HepG2 (cell line): ENCODE results near the gene ACAD8. TPM values are rescaled to one million over a fixed set of nuclear protein-coding genes. Genes with fewer than 3 reads are reported as not detected.
A peak's percentile ranks its signal among the peaks of the same experiment; 100 is the strongest.

ENCODE experiments used
- CCAR2 ChIP-seq: fragments of 200-400 bp; formaldehyde crosslinking; optimal IDR thresholded peaks from 2 replicates; pipeline ENCODE3; 2018; ENCODE audit warnings: low read depth, mild to moderate bottlenecking, low read length, moderate library complexity
- CREM ChIP-seq, 2 experiments: sonication (generic) in 1 of 2; formaldehyde crosslinking in 1 of 2; IDR thresholded peaks; 2 replicates each; pipeline versions ENCODE4 v1.4.0 to v1.6.1; 2016 to 2020; ENCODE audit warnings: antibody characterized with exemption in 1 of 2, mild to moderate bottlenecking in 1 of 2, missing genetic modification reagents in 1 of 2
- ELF1 ChIP-seq: sonication (generic); formaldehyde crosslinking; IDR thresholded peaks from 2 replicates; pipeline ENCODE4 v1.4.0; 2020; ENCODE audit warnings: missing genetic modification reagents
- FOXC1 ChIP-seq: sonication (generic); formaldehyde crosslinking; IDR thresholded peaks from 2 replicates; pipeline ENCODE4 v1.8.0; 2022; ENCODE audit warnings: mild to moderate bottlenecking, missing genetic modification reagents, borderline replicate concordance
- FOXO4 ChIP-seq: sonication (generic); formaldehyde crosslinking; conservative IDR thresholded peaks from 2 replicates; pipeline ENCODE4 v1.8.1; 2023; ENCODE audit warnings: missing genetic modification reagents
- GATAD1 ChIP-seq: IDR thresholded peaks from 2 replicates; pipeline ENCODE4 v1.6.1; 2016; ENCODE audit warnings: missing genetic modification reagents, missing compliant biosample characterization
- HDAC6 ChIP-seq: fragments of 200-600 bp; sonication (generic); IDR thresholded peaks from 2 replicates; pipeline ENCODE4 v1.7.0; 2017; ENCODE audit warnings: mild to moderate bottlenecking, antibody characterized with exemption, low read length, low read depth
- JARID2 ChIP-seq: sonication (generic); formaldehyde crosslinking; IDR thresholded peaks from 2 replicates; pipeline ENCODE4 v1.8.1; 2023; ENCODE audit warnings: missing genetic modification reagents, inconsistent platforms; ENCODE audit not compliant: insufficient replicate concordance
- KMT2A ChIP-seq: sonication (generic); formaldehyde crosslinking; IDR thresholded peaks from 2 replicates; pipeline ENCODE4 v1.4.0; 2020; ENCODE audit warnings: missing genetic modification reagents
- MIXL1 ChIP-seq: IDR thresholded peaks from 2 replicates; pipeline ENCODE4 v1.6.1; 2016
- NFE2L2 ChIP-seq: fragments of 150-350 bp; IDR thresholded peaks from 2 replicates; pipeline ENCODE4 v1.6.1; 2014; ENCODE audit warnings: low read length
- RBAK ChIP-seq: sonication (generic); formaldehyde crosslinking; IDR thresholded peaks from 2 replicates; pipeline ENCODE4 v1.5.1; 2020; ENCODE audit warnings: mild to moderate bottlenecking, missing genetic modification reagents
- SIX1 ChIP-seq: sonication (generic); formaldehyde crosslinking; IDR thresholded peaks from 2 replicates; pipeline ENCODE4 v1.4.0; 2020; ENCODE audit warnings: missing genetic modification reagents, borderline replicate concordance
- TEAD3 ChIP-seq: optimal IDR thresholded peaks from 2 replicates; pipeline ENCODE3; 2016; ENCODE audit warnings: borderline replicate concordance
- U2AF2 ChIP-seq: fragments of 200-400 bp; formaldehyde crosslinking; IDR thresholded peaks from 2 replicates; pipeline ENCODE4 v1.6.1; 2017; ENCODE audit warnings: low read depth, mild to moderate bottlenecking, low read length
- ZBTB37 ChIP-seq: sonication (generic); formaldehyde crosslinking; IDR thresholded peaks from 2 replicates; pipeline ENCODE4 v1.4.0; 2020; ENCODE audit warnings: mild to moderate bottlenecking, missing genetic modification reagents
- ZFP1 ChIP-seq: IDR thresholded peaks from 2 replicates; pipeline ENCODE4 v1.6.1; 2016
- ZNF121 ChIP-seq: sonication (generic); formaldehyde crosslinking; IDR thresholded peaks from 2 replicates; pipeline ENCODE4 v1.5.0; 2020; ENCODE audit warnings: mild to moderate bottlenecking, missing genetic modification reagents
- ZNF225 ChIP-seq: sonication (generic); formaldehyde crosslinking; IDR thresholded peaks from 2 replicates; pipeline ENCODE4 v1.4.0; 2020; ENCODE audit warnings: mild to moderate bottlenecking, missing genetic modification reagents
- ZNF569 ChIP-seq: sonication (generic); formaldehyde crosslinking; IDR thresholded peaks from 2 replicates; pipeline ENCODE4 v1.5.0; 2020; ENCODE audit warnings: mild to moderate bottlenecking, missing genetic modification reagents, moderate library complexity, borderline replicate concordance
- ZNF614 ChIP-seq: IDR thresholded peaks from 2 replicates; pipeline ENCODE4 v1.6.1; 2018; ENCODE audit warnings: missing biosample characterization, missing genetic modification reagents, inconsistent platforms, borderline replicate concordance
- ZSCAN25 ChIP-seq: sonication (generic); formaldehyde crosslinking; IDR thresholded peaks from 2 replicates; pipeline ENCODE4 v1.8.0; 2022; ENCODE audit warnings: mild to moderate bottlenecking, missing genetic modification reagents
- polyA plus RNA-seq, 8 experiments: library from polyadenylated mRNA; depleted of rRNA in 3 of 8; stranded (reverse) in 7 of 8; unstranded in 1 of 8; fragments of >200 nt; fragmentation: Illumina TruSeq in 4 of 8; extraction: Trizol in 4 of 8; gene quantifications; 2 replicates each; pipeline versions ENCODE4 v1.2.1 to v1.2.3, GENCODE V29; 2011 to 2016; ENCODE audit warnings: low read depth in 4 of 8, missing spikeins in 1 of 8, mixed read lengths in 1 of 8; ENCODE audit not compliant: insufficient read depth in 1 of 8
- total RNA-seq, 5 experiments: library from RNA; depleted of rRNA; stranded (reverse); fragments of >200 nt; fragmentation: Illumina TruSeq; extraction: Trizol; gene quantifications; 2 replicates each; pipeline ENCODE4 v1.2.3, GENCODE V29; 2016; ENCODE audit warnings: low read depth in 1 of 5
- TF ChIP-seq, protein P1 (sequence below): sonication (generic); formaldehyde crosslinking; IDR thresholded peaks from 2 replicates; pipeline ENCODE4 v1.8.1; 2023; ENCODE audit warnings: mild to moderate bottlenecking, moderate library complexity, missing genetic modification reagents
- TF ChIP-seq, protein P2 (sequence below): sonication (generic); formaldehyde crosslinking; IDR thresholded peaks from 2 replicates; pipeline ENCODE4 v1.9.0; 2022; ENCODE audit warnings: missing genetic modification reagents, mild to moderate bottlenecking, borderline replicate concordance

ACAD8 gene
- total and polyA plus RNA-seq, 2 of the 13 experiments (the other 11 are each of a cell fraction or from before 2014, with no cell fraction given): 13.5 to 20.3 TPM

- TF ChIP-seq ZNF225 (CRISPR knock-in tag) (no peak), SIX1 (CRISPR knock-in tag) (peak; percentile 45; the same call in 1 of the 2 replicates), FOXC1 (0 out of 2 replicates have a peak, but pooled peaks have one; percentile 35), KMT2A (no peak; the same call in 1 of the 2 replicates), FOXO4 (no peak), JARID2 (CRISPR knock-in tag) (no peak), NFE2L2 (no peak), TEAD3 (CRISPR knock-in tag) (peak; percentile 79), MIXL1 (CRISPR knock-in tag) (peak; percentile 41; the same call in 1 of the 2 replicates), GATAD1 (no peak), CREM (IDR thresholded peaks at IDR 0.05) (peak; percentile 78), CREM (CRISPR knock-in tag; IDR thresholded peaks at IDR 0.05) (no peak), ZNF614 (0 out of 2 replicates have a peak, but pooled peaks have one; percentile 33), ZBTB37 (CRISPR knock-in tag) (no peak), RBAK (CRISPR knock-in tag) (no peak), ZFP1 (CRISPR knock-in tag) (0 out of 2 replicates have a peak, but pooled peaks have one; percentile 34), CCAR2 (no peak), ZSCAN25 (peak; percentile 25; the same call in 1 of the 2 replicates), ELF1 (peak; percentile 20; the same call in 1 of the 2 replicates), U2AF2 (no peak), ZNF569 (CRISPR knock-in tag) (no peak), ZNF121 (CRISPR knock-in tag) (peak; percentile 31; the same call in 1 of the 2 replicates), HDAC6 (no peak)
- TF ChIP-seq, protein P1, sequence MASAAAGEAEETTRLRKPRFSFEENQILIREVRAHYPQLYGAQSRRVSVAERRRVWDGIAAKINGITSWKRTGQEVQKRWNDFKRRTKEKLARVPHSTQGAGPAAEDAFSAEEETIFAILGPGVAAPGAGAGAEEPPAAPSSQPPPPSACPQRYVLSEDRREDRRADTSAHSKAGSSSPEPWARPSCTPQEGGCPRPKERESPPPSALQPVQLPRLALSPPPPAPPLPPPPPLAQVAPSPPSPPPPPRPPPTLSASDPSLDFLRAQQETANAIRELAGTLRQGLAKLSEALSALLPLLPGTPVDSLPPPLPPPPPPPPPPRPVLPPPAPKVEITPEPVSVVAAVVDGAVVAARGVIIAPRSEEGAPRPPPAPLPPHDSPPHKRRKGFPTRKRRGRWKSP (CRISPR knock-in tag): 0 out of 2 replicates have a peak, but pooled peaks have one; percentile 39
- TF ChIP-seq, protein P2, sequence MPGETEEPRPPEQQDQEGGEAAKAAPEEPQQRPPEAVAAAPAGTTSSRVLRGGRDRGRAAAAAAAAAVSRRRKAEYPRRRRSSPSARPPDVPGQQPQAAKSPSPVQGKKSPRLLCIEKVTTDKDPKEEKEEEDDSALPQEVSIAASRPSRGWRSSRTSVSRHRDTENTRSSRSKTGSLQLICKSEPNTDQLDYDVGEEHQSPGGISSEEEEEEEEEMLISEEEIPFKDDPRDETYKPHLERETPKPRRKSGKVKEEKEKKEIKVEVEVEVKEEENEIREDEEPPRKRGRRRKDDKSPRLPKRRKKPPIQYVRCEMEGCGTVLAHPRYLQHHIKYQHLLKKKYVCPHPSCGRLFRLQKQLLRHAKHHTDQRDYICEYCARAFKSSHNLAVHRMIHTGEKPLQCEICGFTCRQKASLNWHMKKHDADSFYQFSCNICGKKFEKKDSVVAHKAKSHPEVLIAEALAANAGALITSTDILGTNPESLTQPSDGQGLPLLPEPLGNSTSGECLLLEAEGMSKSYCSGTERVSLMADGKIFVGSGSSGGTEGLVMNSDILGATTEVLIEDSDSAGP (CRISPR knock-in tag): no peak
Measured at GRCh38 chr11:134272381-134273316, 19.3 kb downstream of the ACAD8 start (continued).
